Measurements from ENCODE around the gene EAPP. TPM values are rescaled to one million over a fixed set of nuclear protein-coding genes. Genes with fewer than 3 reads are reported as not detected.

Gene EAPP
- total and polyA plus RNA-seq, 2 donors (not counting 1 experiment from before 2014, with no cell fraction given) = 54.0 to 58.0 TPM

DNA sequence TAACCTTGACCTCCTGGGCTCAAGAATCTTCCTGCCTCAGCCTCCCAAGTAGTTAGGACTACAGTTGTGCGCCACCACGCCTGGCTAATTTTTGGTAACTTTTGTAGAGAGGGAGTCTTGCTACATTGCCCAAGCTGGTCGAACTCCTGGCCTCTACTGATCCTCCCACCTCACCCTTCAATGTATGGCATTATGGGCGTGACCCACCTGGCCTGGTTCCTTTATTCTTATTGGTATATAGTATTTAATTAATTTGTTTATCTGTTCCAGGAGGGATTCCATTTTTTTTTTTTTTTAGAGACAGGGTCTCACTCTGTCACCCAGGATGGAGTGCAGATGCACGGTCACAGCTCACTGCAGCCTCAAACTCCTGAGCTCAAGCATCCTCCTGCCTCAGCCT lies 40.9 kb upstream of the EAPP start:
- H3K79me2 ChIP-seq (ENCODE audit: control insufficient read depth, insufficient read depth, low read length) = no peaks in the 10 kb centered on the region
- no peaks in the 10 kb centered on the region for H4K20me1 ChIP-seq (ENCODE audit: control insufficient read depth, extremely low read depth, insufficient read depth, low read length)
- TF ChIP-seq, protein P1, sequence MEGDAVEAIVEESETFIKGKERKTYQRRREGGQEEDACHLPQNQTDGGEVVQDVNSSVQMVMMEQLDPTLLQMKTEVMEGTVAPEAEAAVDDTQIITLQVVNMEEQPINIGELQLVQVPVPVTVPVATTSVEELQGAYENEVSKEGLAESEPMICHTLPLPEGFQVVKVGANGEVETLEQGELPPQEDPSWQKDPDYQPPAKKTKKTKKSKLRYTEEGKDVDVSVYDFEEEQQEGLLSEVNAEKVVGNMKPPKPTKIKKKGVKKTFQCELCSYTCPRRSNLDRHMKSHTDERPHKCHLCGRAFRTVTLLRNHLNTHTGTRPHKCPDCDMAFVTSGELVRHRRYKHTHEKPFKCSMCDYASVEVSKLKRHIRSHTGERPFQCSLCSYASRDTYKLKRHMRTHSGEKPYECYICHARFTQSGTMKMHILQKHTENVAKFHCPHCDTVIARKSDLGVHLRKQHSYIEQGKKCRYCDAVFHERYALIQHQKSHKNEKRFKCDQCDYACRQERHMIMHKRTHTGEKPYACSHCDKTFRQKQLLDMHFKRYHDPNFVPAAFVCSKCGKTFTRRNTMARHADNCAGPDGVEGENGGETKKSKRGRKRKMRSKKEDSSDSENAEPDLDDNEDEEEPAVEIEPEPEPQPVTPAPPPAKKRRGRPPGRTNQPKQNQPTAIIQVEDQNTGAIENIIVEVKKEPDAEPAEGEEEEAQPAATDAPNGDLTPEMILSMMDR (conservative IDR thresholded peaks at IDR 0.05 in 1 of 2, IDR thresholded peaks at IDR 0.05 in 1 of 2; ENCODE audit: low read depth in 1 of 2, low read length in 2 of 2) = no peak
- no peak for TF ChIP-seq EZH2 (IDR thresholded peaks at IDR 0.05; ENCODE audit: low read length, missing control alignments)
- no peak overlapping the region for H2AFZ ChIP-seq (ENCODE audit: low read length)
- H3K9me3 ChIP-seq (ENCODE audit: control insufficient read depth, insufficient read depth, low read depth, low read length) = no peaks in the 10 kb centered on the region
- H3K27me3 ChIP-seq (ENCODE audit: control insufficient read depth, insufficient read depth, low read length) = no peaks in the 10 kb centered on the region
- no peak for DNase-seq (ENCODE audit: low read depth in 2 of 2)
- no peak overlapping the region for H3K4me2 ChIP-seq (ENCODE audit: extremely low read depth, insufficient read depth, low read length)
- no peak overlapping the region for H3K4me3 ChIP-seq (replicated peaks in 1 of 4; ENCODE audit: control extremely low read depth in 1 of 4, insufficient read depth in 1 of 4, low read depth in 3 of 4, low read length in 4 of 4)
- no peaks in the 10 kb centered on the region for H3K4me1 ChIP-seq (ENCODE audit: control insufficient read depth, extremely low read depth, insufficient read depth, low read length)
- H3K9ac ChIP-seq (ENCODE audit: insufficient read depth, low read length) = no peak overlapping the region
- H3K36me3 ChIP-seq (ENCODE audit: control insufficient read depth, insufficient read depth, low read length) = peaks cover 5% of the 10 kb centered on the region
- no peak overlapping the region for H3K27ac ChIP-seq (ENCODE audit: insufficient read depth, low read length)

DNA sequence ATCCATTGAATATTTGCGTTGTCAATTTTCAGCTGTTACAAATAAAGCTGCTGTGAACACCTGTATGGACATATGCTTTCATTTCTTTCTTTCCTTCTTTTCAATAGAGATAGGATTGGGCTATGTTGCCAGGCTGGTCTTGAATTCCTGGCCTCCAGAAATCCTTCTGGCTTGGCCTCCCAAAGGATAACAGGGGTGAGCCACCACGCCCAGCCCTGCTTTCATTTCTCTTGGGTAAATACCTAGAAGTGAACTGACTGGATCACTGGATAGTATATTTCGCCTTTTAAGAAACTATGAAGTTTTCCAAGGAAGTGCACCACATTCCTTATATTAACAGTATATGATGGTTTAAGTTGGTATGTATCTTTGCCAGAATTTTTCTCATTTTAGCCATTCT lies 32.3 kb upstream of the EAPP start:
- Histone ChIP-seq H3K79me2 (ENCODE audit: control insufficient read depth, insufficient read depth, low read length) (no peaks in the 10 kb centered on the region), H3K9ac (ENCODE audit: insufficient read depth, low read length) (no peak overlapping the region), H3K36me3 (ENCODE audit: control insufficient read depth, insufficient read depth, low read length) (peaks cover 6% of the 10 kb centered on the region), H3K4me3 (replicated peaks in 1 of 4; ENCODE audit: control extremely low read depth in 1 of 4, insufficient read depth in 1 of 4, low read depth in 3 of 4, low read length in 4 of 4) (no peak overlapping the region), H3K27me3 (ENCODE audit: control insufficient read depth, insufficient read depth, low read length) (no peaks in the 10 kb centered on the region), H4K20me1 (ENCODE audit: control insufficient read depth, extremely low read depth, insufficient read depth, low read length) (no peaks in the 10 kb centered on the region), H3K27ac (ENCODE audit: insufficient read depth, low read length) (no peak overlapping the region), H3K4me1 (ENCODE audit: control insufficient read depth, extremely low read depth, insufficient read depth, low read length) (no peaks in the 10 kb centered on the region), H3K9me3 (ENCODE audit: control insufficient read depth, insufficient read depth, low read depth, low read length) (no peaks in the 10 kb centered on the region), H2AFZ (ENCODE audit: low read length) (no peak overlapping the region), H3K4me2 (ENCODE audit: extremely low read depth, insufficient read depth, low read length) (no peak overlapping the region)
- TF ChIP-seq EZH2 (IDR thresholded peaks at IDR 0.05; ENCODE audit: low read length, missing control alignments) = no peak
- TF ChIP-seq, protein P1 (conservative IDR thresholded peaks at IDR 0.05 in 1 of 2, IDR thresholded peaks at IDR 0.05 in 1 of 2; ENCODE audit: low read depth in 1 of 2, low read length in 2 of 2) = no peak
- DNase-seq (ENCODE audit: low read depth in 2 of 2) = no peak

DNA sequence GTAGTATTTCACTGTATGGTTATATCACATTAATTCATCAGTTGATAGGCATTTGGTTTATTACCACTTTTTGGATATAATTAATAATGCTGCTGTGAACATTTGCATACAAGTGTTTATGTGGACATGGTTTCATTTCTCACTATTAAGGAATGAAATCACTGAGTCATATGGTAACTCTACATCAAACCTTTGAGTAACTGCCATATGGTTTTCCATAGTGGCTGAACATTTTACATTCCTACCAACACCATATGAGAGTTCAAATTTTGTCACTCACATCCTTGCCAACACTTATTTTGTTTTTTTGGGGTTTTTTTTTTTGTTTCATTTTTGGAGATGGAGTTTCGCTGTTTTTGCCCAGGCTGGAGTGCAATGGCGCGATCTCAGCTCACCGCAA lies 30.2 kb upstream of the EAPP start:
- Histone ChIP-seq H3K27me3 (ENCODE audit: control insufficient read depth, insufficient read depth, low read length) (no peaks in the 10 kb centered on the region), H3K4me1 (ENCODE audit: control insufficient read depth, extremely low read depth, insufficient read depth, low read length) (no peaks in the 10 kb centered on the region), H3K4me3 (replicated peaks in 1 of 4; ENCODE audit: control extremely low read depth in 1 of 4, insufficient read depth in 1 of 4, low read depth in 3 of 4, low read length in 4 of 4) (no peak overlapping the region), H3K4me2 (ENCODE audit: extremely low read depth, insufficient read depth, low read length) (no peak overlapping the region), H3K9me3 (ENCODE audit: control insufficient read depth, insufficient read depth, low read depth, low read length) (no peaks in the 10 kb centered on the region), H3K27ac (ENCODE audit: insufficient read depth, low read length) (no peak overlapping the region), H4K20me1 (ENCODE audit: control insufficient read depth, extremely low read depth, insufficient read depth, low read length) (no peaks in the 10 kb centered on the region), H3K36me3 (ENCODE audit: control insufficient read depth, insufficient read depth, low read length) (peaks cover 6% of the 10 kb centered on the region), H3K79me2 (ENCODE audit: control insufficient read depth, insufficient read depth, low read length) (no peaks in the 10 kb centered on the region), H3K9ac (ENCODE audit: insufficient read depth, low read length) (no peak overlapping the region), H2AFZ (ENCODE audit: low read length) (no peak overlapping the region)
- DNase-seq (ENCODE audit: low read depth in 2 of 2) = peak; percentile 16 to 22
- TF ChIP-seq EZH2 (IDR thresholded peaks at IDR 0.05; ENCODE audit: low read length, missing control alignments) = no peak
- TF ChIP-seq, protein P1 (conservative IDR thresholded peaks at IDR 0.05 in 1 of 2, IDR thresholded peaks at IDR 0.05 in 1 of 2; ENCODE audit: low read depth in 1 of 2, low read length in 2 of 2) = no peak

Measured in fibroblast of lung (primary cell).